Measurements from ENCODE around the gene ABCD4.

The ABCD4 gene

GRCh38 chr14:74257941-74258763 lies 44.6 kb downstream of the ABCD4 start:
- no peak for DNase-seq

DNA sequence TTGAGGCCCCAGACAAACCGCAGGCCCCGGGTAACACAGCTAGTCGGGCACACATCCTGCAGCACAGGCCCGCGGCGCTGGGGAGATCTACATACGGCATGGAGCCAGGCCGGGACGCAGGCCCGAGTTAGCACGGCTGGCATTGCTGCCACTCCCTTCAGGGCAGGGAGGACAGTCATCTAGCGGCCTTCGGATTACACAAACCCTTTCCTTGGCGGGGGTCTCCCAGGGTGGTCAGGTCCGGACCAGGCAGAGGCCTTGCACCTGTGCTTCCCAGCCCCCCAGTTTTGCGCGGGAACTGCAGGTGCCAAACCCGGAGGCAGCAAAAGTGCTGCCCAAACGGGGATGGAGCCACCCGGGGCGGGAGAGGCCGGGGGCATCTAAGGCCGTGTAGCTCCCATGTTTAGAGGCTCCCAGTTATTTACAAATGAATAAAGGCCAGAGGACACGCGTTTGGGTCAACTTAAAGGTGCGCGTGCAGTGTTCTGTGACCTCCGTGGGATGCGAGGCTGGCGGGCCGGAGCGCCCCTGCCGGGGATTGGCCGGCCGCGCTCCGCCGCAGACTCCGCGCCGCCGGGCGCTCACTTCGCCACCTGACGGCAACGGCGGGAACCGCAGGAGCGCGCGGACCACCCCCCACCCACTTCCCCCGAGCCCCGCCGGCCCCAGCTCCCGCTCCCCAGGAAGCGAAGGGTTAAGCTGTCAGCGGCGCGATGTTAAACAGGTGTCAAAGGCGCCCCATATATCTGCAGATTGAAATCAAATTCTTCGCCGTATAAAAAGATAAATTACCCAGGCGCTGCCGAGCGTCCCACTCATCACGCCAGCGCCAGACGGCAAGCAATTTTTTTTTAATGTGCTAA lies 45.4 kb downstream of the ABCD4 start:
- peak; percentile 35 to 55 for DNase-seq

GRCh38 chr14:74255281-74255680 lies 47.5 kb downstream of the ABCD4 start:
- DNase-seq = no peak

- DNase-seq = no peak
These were observed 53.0 kb downstream of the ABCD4 start for GRCh38 chr14:74249433-74250375.

DNA sequence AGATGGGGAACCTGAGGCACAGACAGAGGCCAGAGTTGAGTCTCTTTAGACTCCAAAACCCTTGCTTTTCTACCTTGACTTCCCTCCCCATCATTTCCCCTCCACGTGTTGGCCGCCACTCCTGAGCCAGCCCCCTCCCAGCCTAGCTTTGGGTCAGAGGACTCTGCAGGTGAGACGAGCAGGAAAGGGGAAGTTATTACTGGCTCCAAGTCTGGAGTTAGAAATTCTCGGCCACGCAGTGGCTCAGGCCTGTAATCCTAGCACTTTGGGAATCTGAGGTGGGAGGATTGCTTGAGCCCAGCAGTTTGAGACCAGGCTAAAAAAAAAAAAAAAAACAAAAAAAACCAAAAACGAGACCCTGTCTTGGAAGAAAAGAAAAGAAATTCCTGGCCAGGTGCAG lies 54.7 kb downstream of the ABCD4 start:
- no peak for DNase-seq

DNA sequence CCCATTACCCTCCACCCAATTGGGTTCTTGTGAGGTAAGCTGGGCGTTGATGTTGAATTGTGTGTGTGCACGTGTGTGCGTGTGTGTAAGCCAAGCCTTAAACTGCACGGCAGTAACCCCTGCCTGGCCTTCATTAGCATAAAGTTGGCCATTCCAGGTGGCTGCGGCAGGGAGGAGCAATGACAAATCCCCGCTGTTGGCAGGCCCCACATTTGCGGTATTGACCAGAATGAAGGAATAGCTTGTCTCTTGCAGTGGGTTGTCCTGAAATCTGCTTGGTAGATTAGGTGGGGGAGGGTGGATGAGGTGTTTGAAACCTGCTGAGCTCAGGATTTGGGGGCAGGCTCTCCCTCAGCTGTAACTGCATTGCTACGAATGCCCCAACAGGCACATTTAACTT lies 56.2 kb downstream of the ABCD4 start:
- DNase-seq = no peak

DNA sequence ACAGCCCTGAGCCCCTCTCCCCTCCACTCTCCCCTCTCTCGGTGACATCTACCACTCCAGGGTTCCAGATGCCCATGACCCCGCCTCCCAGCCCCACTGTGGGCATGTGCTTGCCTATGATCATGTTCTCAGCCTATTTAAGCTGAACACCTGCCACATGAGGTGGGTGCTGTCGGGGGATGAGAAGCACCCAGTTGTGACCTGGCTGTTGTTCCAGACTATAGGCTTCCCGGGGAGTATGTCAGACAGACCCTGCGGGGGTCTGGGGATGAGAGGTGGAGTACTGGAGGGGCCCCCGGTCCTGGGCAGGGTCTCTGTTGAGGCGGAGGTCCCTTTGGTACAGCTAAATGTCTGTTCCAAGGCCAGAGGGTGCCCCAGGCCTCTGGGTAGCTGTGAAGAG lies 57.4 kb downstream of the ABCD4 start:
- DNase-seq = no peak

DNA sequence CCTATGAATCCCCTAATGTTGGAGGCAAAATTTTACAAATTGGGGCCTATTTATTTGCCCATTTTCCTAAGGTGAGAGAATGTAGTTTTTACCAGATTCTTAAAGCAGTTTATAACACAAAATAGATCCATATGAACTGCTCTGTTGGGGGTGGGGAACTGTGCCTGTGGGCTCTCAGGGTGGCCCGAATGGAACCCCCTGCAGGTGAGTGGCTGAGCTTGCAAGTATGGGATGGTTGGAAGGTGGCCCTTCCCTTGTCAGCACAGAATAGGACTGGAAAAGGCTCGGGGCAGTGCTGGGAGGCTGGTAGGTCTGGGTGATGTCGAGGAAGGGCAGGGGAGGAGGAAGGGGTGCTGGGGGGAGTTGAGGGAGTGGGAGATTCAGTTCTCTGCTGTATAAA lies 58.6 kb downstream of the ABCD4 start:
- no peak for DNase-seq

DNA sequence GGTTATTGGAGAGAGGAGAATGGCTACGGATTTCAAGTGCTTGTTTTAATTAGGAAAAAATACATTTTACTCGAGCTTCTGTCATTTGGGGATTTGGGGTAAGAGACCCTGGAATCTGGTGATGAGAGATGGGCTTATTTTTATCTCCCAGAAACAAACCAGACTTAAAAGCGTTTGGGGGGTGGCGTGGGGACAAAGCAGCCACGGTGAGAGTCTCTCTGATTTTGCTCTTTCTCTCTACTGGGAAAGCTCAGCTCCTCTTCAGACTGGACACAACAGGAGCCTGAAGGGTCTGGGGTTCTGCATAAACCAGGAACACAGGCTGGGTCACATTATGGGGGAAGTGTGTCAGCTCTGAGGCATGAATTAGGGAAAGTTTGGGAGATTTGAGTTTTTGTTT lies 59.7 kb downstream of the ABCD4 start:
- DNase-seq = no peak

DNA sequence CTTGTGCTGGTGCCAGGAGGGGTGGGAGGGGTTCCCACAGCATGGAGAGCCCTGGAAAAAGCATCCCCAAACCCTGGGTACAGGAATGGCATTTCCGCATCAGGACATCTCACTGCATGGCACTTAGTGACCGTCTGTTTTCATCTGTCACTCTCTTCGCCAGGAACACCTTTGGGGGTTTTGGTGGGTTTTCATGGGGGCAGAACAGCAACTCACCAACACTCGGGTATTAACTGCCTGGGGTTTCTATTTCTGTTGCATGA lies 60.0 kb downstream of the ABCD4 start:
- DNase-seq = no peak

- no peak for DNase-seq
These were observed 60.5 kb downstream of the ABCD4 start for GRCh38 chr14:74242021-74242779.

- DNase-seq = no peak
These were observed 61.1 kb downstream of the ABCD4 start for GRCh38 chr14:74241652-74242017.

DNA sequence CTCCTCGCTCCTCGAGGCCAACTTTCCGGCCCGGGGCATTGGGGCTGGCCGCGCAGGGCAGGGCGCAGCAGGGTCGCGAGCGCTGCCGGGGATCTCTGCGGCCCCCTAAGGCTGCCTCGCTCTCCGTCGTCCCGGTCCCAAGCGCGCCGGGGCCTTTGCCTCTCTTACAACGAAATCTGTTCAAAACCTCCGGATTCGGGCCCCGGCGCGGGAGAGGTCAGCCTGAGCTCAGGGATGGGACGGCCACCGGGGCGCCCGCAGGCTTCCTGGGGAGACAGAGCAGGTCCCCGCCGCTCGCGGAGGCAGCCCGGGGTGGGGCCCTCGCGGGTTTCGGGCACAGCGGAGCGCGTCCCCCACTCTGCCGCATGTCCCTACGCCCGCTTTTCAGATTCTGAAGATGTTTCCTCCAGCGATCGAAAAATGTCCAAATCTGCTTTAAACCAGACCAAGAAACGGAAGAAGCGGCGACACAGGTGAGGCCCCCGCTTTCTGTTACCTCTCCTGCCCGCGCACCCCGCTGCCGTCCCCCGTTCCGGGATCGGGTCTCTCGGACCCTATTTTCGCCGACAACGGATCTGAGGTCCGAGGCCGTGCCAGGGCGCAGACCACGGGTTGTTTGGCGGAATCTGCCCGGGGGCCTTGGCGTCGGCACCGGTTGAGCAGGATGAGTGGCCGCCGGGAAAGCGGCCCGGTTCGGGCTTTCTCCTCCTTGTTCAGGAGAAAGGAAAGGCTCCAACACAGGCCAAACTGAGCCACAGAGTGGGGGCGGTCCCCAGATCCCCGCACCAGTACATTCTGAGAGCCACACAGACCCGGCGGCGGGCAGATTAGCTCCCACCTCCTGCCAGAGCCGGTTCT lies 61.7 kb downstream of the ABCD4 start:
- no peak for DNase-seq

DNA sequence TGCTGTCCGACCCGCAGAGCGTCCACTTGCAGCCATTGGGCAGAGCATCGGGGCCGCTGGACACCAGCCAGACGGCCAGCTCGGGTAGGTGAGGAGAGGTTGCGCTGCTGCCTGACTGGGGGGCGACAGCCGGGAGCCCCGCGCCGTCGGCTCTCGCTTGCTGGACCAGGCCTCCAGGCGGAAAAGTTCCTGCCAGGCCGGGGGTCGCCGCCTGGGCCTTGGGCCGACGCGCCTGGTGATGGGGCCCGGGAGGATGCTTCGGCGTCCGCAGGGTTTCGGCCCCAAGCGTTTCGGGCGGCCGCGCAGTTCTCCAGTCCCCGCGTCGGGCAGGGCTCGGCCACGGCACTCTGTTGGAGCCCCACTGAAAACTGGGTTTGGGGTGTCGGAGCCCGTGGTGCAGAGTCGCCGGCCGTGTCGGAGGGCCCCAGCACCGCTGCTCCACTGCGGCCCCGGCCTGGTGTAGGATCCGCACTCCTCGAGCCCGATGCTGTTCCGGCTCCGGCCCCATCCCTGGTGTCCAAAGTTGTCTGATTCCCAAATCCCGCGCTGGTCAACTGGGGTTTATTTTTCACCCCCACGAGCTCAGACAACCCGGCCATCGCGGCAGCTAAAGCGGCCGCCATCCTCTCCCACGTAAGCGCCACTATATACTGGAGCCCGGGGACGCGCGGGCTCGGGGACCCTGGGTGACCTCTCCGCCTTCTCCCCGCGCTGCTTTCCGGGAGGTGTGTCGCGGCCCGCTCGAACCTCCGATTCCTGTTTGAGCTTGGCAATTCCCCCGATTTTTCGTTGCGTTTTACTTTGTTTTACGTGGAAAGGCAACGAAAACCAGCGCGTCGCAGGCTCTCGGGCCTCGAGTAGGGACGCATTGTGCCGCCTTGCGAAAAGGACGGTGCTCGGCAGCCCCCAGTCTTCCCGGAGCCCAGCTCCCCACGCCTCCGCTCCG lies 62.6 kb downstream of the ABCD4 start:
- DNase-seq = no peak

DNA sequence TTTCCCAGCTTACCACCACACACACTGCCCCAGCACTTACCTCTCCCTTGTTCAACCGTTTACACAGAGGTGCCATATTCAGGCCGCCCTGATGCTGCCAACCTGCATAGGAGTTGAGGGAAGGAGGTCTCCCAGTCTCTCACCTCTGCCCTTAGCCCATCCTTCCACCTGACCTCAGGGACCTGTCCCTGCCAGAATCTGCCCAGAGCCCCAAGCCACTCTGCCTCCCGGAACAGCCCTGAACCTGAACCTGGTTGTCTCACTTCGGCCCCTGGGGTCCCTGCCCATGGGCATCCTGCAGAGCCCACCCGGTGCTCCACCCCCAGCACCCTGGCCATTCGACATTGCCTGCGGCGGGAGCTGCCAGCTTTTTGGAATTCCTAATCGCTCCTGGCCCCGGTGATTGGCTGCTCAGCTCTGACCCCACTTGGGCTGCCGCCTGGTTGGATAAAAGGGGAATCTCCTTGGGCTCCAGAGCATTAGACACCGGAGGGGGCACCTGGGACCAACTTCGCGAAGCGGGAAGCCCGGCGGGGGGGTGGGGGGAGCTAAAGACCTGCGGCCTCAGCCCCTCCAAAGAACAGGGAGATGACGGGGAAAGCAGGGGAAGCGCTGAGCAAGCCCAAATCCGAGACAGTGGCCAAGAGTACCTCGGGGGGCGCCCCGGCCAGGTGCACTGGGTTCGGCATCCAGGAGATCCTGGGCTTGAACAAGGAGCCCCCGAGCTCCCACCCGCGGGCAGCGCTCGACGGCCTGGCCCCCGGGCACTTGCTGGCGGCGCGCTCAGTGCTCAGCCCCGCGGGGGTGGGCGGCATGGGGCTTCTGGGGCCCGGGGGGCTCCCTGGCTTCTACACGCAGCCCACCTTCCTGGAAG lies 63.5 kb downstream of the ABCD4 start, which contains the start of gene VSX2:
VSX2 (plus strand) TSS at position 476 of the 874 bp plus-strand sequence; CDS start at position 589, 113 bp downstream.
- no peak for DNase-seq

DNA sequence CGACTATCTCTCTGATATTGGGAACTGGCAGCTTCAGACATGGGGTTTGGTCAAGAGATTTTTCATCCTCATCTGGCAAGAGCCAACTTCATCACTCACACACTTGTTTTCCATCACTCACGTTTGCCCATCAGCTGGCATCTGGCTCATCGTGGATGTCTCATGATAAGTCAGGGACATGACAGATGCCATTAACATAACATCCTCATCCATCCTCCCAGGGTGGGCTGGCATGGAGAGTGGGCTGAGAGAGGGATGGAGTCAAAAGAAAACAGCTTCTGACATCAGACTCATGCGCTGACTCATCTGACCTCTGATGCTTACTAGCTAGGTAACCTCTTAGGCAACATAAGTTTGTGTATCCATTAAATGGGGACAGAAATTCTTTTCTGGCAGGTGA lies 65.3 kb downstream of the ABCD4 start:
- no peak for DNase-seq

Data from inflammatory macrophage (primary cell).